ENCODE results near the gene FRYL. TPM values are rescaled to one million over a fixed set of nuclear protein-coding genes. Genes with fewer than 3 reads are reported as not detected.

FRYL gene
- total and polyA plus RNA-seq, 2 of the 8 experiments (the other 6 are each of a cell fraction or from before 2014, with no cell fraction given) = 8.0 to 36.5 TPM

- H3K9ac ChIP-seq (replicated peaks in 1 of 4; ENCODE audit: extremely low read depth in 1 of 4, low read depth in 3 of 4, low read length in 3 of 4) = no peak overlapping the region
- 88% methylated on average over 2 of the region's 2 CpGs; no CpG with 5 or more reads in 1 of the 2 experiments for WGBS, 2 experiments (ENCODE audit: extremely low coverage in 1 of 2, insufficient coverage in 1 of 2, insufficient read length in 1 of 2, insufficient replicate concordance in 2 of 2, low coverage in 1 of 2, low lambda C conversion rate in 2 of 2, missing lambda C conversion rate in 1 of 2)
- no peak overlapping the region for H4K8ac ChIP-seq (ENCODE audit: extremely low read depth, insufficient read depth, low read length)
- ChIA-PET CTCF (ENCODE audit: partially characterized antibody) (no interaction called here), POLR2A (ENCODE audit: partially characterized antibody) (no interaction called here)
- DNase-seq (ENCODE audit: low read depth in 1 of 2, low spot score in 2 of 2) (no peak), FAIRE-seq (no peak)
- H3K79me1 ChIP-seq (ENCODE audit: low read depth, low read length) = no peaks in the 10 kb centered on the region
- H3K18ac ChIP-seq (ENCODE audit: extremely low read depth, low read length) = no peak overlapping the region
- H3K4me3 ChIP-seq (ENCODE audit: extremely low read depth in 1 of 4, insufficient read depth in 2 of 4, low read depth in 3 of 4, low read length in 4 of 4) = no peak overlapping the region
- H3K4me2 ChIP-seq (ENCODE audit: insufficient read depth in 1 of 2, low read depth in 2 of 2, low read length in 2 of 2) = no peak overlapping the region
- H3K14ac ChIP-seq (ENCODE audit: insufficient read length) = no peak overlapping the region
- no peak overlapping the region for H4K91ac ChIP-seq (replicated peaks; ENCODE audit: insufficient read length, low read length)
- H2BK5ac ChIP-seq (ENCODE audit: low read depth, low read length) = no peak overlapping the region; the same call in 1 of the 2 replicates
- H3K56ac ChIP-seq (replicated peaks; ENCODE audit: insufficient read length, low read depth, low read length) = no peak overlapping the region
- H2BK12ac ChIP-seq (ENCODE audit: low read depth, low read length) = no peak overlapping the region
- H4K20me1 ChIP-seq (replicated peaks in 1 of 2; ENCODE audit: control insufficient read depth in 1 of 2, insufficient read depth in 2 of 2, low read length in 2 of 2) = no peaks in the 10 kb centered on the region
- no peaks in the 10 kb centered on the region for H3K27me3 ChIP-seq (replicated peaks in 1 of 4; ENCODE audit: control insufficient read depth in 3 of 4, extremely low read depth in 1 of 4, insufficient read depth in 3 of 4, low read length in 3 of 4)
- no peak overlapping the region for H2AFZ ChIP-seq (ENCODE audit: low read length)
- H3K27ac ChIP-seq (ENCODE audit: low read depth, low read length) = no peak overlapping the region
- H3K4ac ChIP-seq (replicated peaks; ENCODE audit: insufficient read length, low read depth, low read length) = no peak overlapping the region
- H2AK5ac ChIP-seq (ENCODE audit: low read depth, low read length) = no peak overlapping the region
- no peak overlapping the region for H2BK20ac ChIP-seq (ENCODE audit: low read length)
- no peak overlapping the region for H4K5ac ChIP-seq (ENCODE audit: insufficient read length, low read depth, low read length)
- no peaks in the 10 kb centered on the region for H3K9me3 ChIP-seq (ENCODE audit: insufficient read depth in 2 of 2, low read depth in 1 of 2, low read length in 1 of 2)
- H3K4me1 ChIP-seq (replicated peaks in 1 of 4; ENCODE audit: control insufficient read depth in 3 of 4, insufficient read depth in 4 of 4, low read length in 3 of 4) = no peaks in the 10 kb centered on the region
- H2BK120ac ChIP-seq (replicated peaks; ENCODE audit: low read depth, low read length) = no peak overlapping the region
- no peaks in the 10 kb centered on the region for H3K79me2 ChIP-seq (ENCODE audit: control insufficient read depth in 1 of 2, insufficient read depth in 2 of 2, low read length in 2 of 2)
- no peak overlapping the region for H3K23ac ChIP-seq (ENCODE audit: insufficient read length)
- no peak overlapping the region for H2BK15ac ChIP-seq (ENCODE audit: low read length)
- H3K36me3 ChIP-seq (ENCODE audit: control insufficient read depth in 2 of 4, insufficient read depth in 4 of 4, low read length in 3 of 4) = peaks cover 0 to 3% (median 3%) of the 10 kb centered on the region in 4 experiments; a peak in 2 of 8 replicates
- H3K23me2 ChIP-seq (ENCODE audit: low read depth, low read length) = no peaks in the 10 kb centered on the region
- no peak for TF ChIP-seq HDAC2 (IDR thresholded peaks at IDR 0.05; ENCODE audit: borderline replicate concordance in 1 of 2, low read depth in 2 of 2, low read length in 2 of 2)
- TF ChIP-seq USF2 (IDR thresholded peaks at IDR 0.05; ENCODE audit: low read length) = no peak
- no peak for TF ChIP-seq HDAC6 (IDR thresholded peaks at IDR 0.05; ENCODE audit: low read depth, low read length)
- no peak for TF ChIP-seq CBX8 (IDR thresholded peaks at IDR 0.05; ENCODE audit: borderline replicate concordance, low read depth, low read length)
- no peak for TF ChIP-seq POLR2A (IDR thresholded peaks at IDR 0.05; ENCODE audit: control extremely low read depth in 1 of 2, low read depth in 2 of 2, low read length in 2 of 2)
- TF ChIP-seq BCL11A (IDR thresholded peaks at IDR 0.05; ENCODE audit: low read depth in 2 of 2, low read length in 2 of 2) = no peak
- TF ChIP-seq TBP (IDR thresholded peaks at IDR 0.05; ENCODE audit: low read depth, low read length) = no peak
- no peak for TF ChIP-seq CBX5 (IDR thresholded peaks at IDR 0.05; ENCODE audit: low read depth, low read length)
- TF ChIP-seq ASH2L (IDR thresholded peaks at IDR 0.05; ENCODE audit: low read length) = no peak
- TF ChIP-seq BACH1 (IDR thresholded peaks at IDR 0.05; ENCODE audit: low read length) = no peak
- no peak for TF ChIP-seq EZH2 (IDR thresholded peaks at IDR 0.05; ENCODE audit: low read depth, low read length, severe bottlenecking)
- TF ChIP-seq RFX5 (IDR thresholded peaks at IDR 0.05; ENCODE audit: borderline replicate concordance, low read depth, low read length) = no peak
- no peak for TF ChIP-seq EP300 (IDR thresholded peaks at IDR 0.05; ENCODE audit: borderline replicate concordance in 1 of 2, low read depth in 2 of 2, low read length in 2 of 2)
- no peak for TF ChIP-seq NANOG (IDR thresholded peaks at IDR 0.05; ENCODE audit: insufficient read depth, low read depth, low read length, poor library complexity, severe bottlenecking)
These were observed 159.2 kb downstream of the FRYL start for GRCh38 chr4:48620831-48621230.

Measured in H1 (cell line).